Nephron (organoid): Measurements from ENCODE around the gene SUN5.

Experiments
- H3K27ac Mint-ChIP-seq, 3 experiments: 2 replicates each; pipeline ENCODE4 v1.8.0; 2020; ENCODE audit warnings: mixed read lengths in 3 of 3, mild to moderate bottlenecking in 2 of 3, moderate library complexity in 1 of 3
- H3K27me3 Mint-ChIP-seq: 2 replicates; pipeline ENCODE4 v1.8.0; 2021; ENCODE audit warnings: low read depth, mild to moderate bottlenecking, moderate library complexity, mixed read lengths
- H3K36me3 Mint-ChIP-seq: 2 replicates; pipeline ENCODE4 v1.8.0; 2020; ENCODE audit warnings: low read depth, mixed read lengths
- H3K4me1 Mint-ChIP-seq: 2 replicates; pipeline ENCODE4 v1.8.0; 2020; ENCODE audit warnings: mixed read lengths
- H3K4me3 Mint-ChIP-seq, 3 experiments: 2 replicates each; pipeline ENCODE4 v1.8.0; 2020; ENCODE audit warnings: mild to moderate bottlenecking in 3 of 3, mixed read lengths in 3 of 3, moderate library complexity in 2 of 3
- H3K9me3 Mint-ChIP-seq: 2 replicates; pipeline ENCODE4 v1.8.0; 2020; ENCODE audit warnings: mixed read lengths
- CTCF ChIP-seq, 3 experiments: fragments of 200-600 bp; sonication (generic); IDR thresholded peaks; one replicate each; pipeline ENCODE4 v1.5.0; 2021; ENCODE audit warnings: antibody characterized with exemption in 3 of 3; ENCODE audit not compliant: unreplicated experiment in 3 of 3

The SUN5 gene

GRCh38 chr20:33042983-33043730 lies 38.9 kb upstream of the SUN5 start:
- no peak for TF ChIP-seq CTCF (IDR thresholded peaks at IDR 0.05; ENCODE audit: unreplicated experiment in 3 of 3)
- H3K4me3 Mint-ChIP-seq, result no peak overlapping the region
- no peak overlapping the region for H3K27ac Mint-ChIP-seq
- no peaks in the 10 kb centered on the region for H3K4me1 Mint-ChIP-seq
- peaks cover 20% of the 10 kb centered on the region for H3K9me3 Mint-ChIP-seq
- no peaks in the 10 kb centered on the region for H3K36me3 Mint-ChIP-seq
- H3K27me3 Mint-ChIP-seq, result peaks cover 34% of the 10 kb centered on the region

- H3K27me3 Mint-ChIP-seq, result peaks cover 41% of the 10 kb centered on the region
- peaks cover 19% of the 10 kb centered on the region for H3K9me3 Mint-ChIP-seq
- H3K27ac Mint-ChIP-seq, result no peak overlapping the region
- TF ChIP-seq CTCF (IDR thresholded peaks at IDR 0.05; ENCODE audit: unreplicated experiment in 3 of 3), result no peak
- no peak overlapping the region for H3K4me3 Mint-ChIP-seq
- H3K36me3 Mint-ChIP-seq, result no peaks in the 10 kb centered on the region
- no peaks in the 10 kb centered on the region for H3K4me1 Mint-ChIP-seq
Observed at GRCh38 chr20:33042430-33042829, 38.2 kb upstream of the SUN5 start.

- Mint-ChIP-seq H3K36me3 (no peaks in the 10 kb centered on the region), H3K27me3 (peaks cover 55% of the 10 kb centered on the region), H3K4me1 (no peaks in the 10 kb centered on the region), H3K9me3 (peaks cover 3% of the 10 kb centered on the region), H3K27ac (no peak overlapping the region), H3K4me3 (no peak overlapping the region)
- TF ChIP-seq CTCF (IDR thresholded peaks at IDR 0.05; ENCODE audit: unreplicated experiment in 3 of 3), result no peak
Observed at GRCh38 chr20:33038243-33038642, 34.0 kb upstream of the SUN5 start.

GRCh38 chr20:33037456-33037855 lies 33.2 kb upstream of the SUN5 start:
- H3K27ac Mint-ChIP-seq, result no peak overlapping the region
- peaks cover 5% of the 10 kb centered on the region for H3K9me3 Mint-ChIP-seq
- H3K36me3 Mint-ChIP-seq, result no peaks in the 10 kb centered on the region
- no peak overlapping the region for H3K4me3 Mint-ChIP-seq
- TF ChIP-seq CTCF (IDR thresholded peaks at IDR 0.05; ENCODE audit: unreplicated experiment in 3 of 3), result no peak
- peaks cover 63% of the 10 kb centered on the region for H3K27me3 Mint-ChIP-seq
- no peaks in the 10 kb centered on the region for H3K4me1 Mint-ChIP-seq

- Mint-ChIP-seq H3K9me3 (peaks cover 5% of the 10 kb centered on the region), H3K27ac (no peak overlapping the region), H3K36me3 (no peaks in the 10 kb centered on the region), H3K4me3 (no peak overlapping the region), H3K27me3 (peaks cover 52% of the 10 kb centered on the region), H3K4me1 (no peaks in the 10 kb centered on the region)
- no peak for TF ChIP-seq CTCF (IDR thresholded peaks at IDR 0.05; ENCODE audit: unreplicated experiment in 3 of 3)
Observed at GRCh38 chr20:33034901-33035492, 30.8 kb upstream of the SUN5 start.

GRCh38 chr20:33034115-33034514 lies 29.9 kb upstream of the SUN5 start:
- TF ChIP-seq CTCF (IDR thresholded peaks at IDR 0.05; ENCODE audit: unreplicated experiment in 3 of 3), result no peak
- no peak overlapping the region for H3K4me3 Mint-ChIP-seq
- no peaks in the 10 kb centered on the region for H3K36me3 Mint-ChIP-seq
- H3K9me3 Mint-ChIP-seq, result peaks cover 5% of the 10 kb centered on the region
- H3K27ac Mint-ChIP-seq, result no peak overlapping the region
- no peaks in the 10 kb centered on the region for H3K4me1 Mint-ChIP-seq
- peaks cover 45% of the 10 kb centered on the region for H3K27me3 Mint-ChIP-seq
